Measurements from ENCODE around the gene PARD3. TPM values are rescaled to one million over a fixed set of nuclear protein-coding genes. Genes with fewer than 3 reads are reported as not detected.

The PARD3 gene
- total and polyA plus RNA-seq, 10 of the 15 experiments (the other 5 are each of a cell fraction or from before 2014, with no cell fraction given): 2.6 to 43.1 (median 13.9) TPM

GRCh38 chr10:34091635-34092195 is 723.4 kb downstream of the PARD3 start:
- SMC1A ChIA-PET (ENCODE audit: uncharacterized antibody, unreplicated experiment): no interaction called here
- no peaks in the 10 kb centered on the region for H3K36me3 ChIP-seq (ENCODE audit: control insufficient read depth in 2 of 2, insufficient read depth in 2 of 2, low read length in 1 of 2)
- ATAC-seq (no peak), DNase-seq (ENCODE audit: low read depth, low spot score) (no peak), FAIRE-seq (no peak)
- H3K9ac ChIP-seq (ENCODE audit: control insufficient read depth, insufficient read depth, low read length): no peak overlapping the region
- CTCF ChIA-PET: interaction anchor here (1.6 kb wide), 1 partner anchor 17 kb away, joined by 3 read pairs; no protein-coding TSS in a partner anchor
- intact Hi-C loops (cut with micrococcal nuclease; ENCODE audit: unreplicated experiment) (no loop called here), in situ Hi-C loops (cut with MboI) (no loop called here)
- WGBS (ENCODE audit: insufficient coverage, insufficient replicate concordance, low lambda C conversion rate, missing lambda C conversion rate): 43% methylated on average over 6 of the region's 6 CpGs
- H2AFZ ChIP-seq (ENCODE audit: control insufficient read depth, low read depth, low read length): no peak overlapping the region
- no peak for TF ChIP-seq SMC3 (IDR thresholded peaks at IDR 0.05; ENCODE audit: borderline replicate concordance, low read length)
- TF ChIP-seq, protein P1, sequence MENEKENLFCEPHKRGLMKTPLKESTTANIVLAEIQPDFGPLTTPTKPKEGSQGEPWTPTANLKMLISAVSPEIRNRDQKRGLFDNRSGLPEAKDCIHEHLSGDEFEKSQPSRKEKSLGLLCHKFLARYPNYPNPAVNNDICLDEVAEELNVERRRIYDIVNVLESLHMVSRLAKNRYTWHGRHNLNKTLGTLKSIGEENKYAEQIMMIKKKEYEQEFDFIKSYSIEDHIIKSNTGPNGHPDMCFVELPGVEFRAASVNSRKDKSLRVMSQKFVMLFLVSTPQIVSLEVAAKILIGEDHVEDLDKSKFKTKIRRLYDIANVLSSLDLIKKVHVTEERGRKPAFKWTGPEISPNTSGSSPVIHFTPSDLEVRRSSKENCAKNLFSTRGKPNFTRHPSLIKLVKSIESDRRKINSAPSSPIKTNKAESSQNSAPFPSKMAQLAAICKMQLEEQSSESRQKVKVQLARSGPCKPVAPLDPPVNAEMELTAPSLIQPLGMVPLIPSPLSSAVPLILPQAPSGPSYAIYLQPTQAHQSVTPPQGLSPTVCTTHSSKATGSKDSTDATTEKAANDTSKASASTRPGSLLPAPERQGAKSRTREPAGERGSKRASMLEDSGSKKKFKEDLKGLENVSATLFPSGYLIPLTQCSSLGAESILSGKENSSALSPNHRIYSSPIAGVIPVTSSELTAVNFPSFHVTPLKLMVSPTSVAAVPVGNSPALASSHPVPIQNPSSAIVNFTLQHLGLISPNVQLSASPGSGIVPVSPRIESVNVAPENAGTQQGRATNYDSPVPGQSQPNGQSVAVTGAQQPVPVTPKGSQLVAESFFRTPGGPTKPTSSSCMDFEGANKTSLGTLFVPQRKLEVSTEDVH (IDR thresholded peaks at IDR 0.05; ENCODE audit: low read depth, partially characterized antibody): no peak
- TF ChIP-seq WRNIP1 (IDR thresholded peaks at IDR 0.05; ENCODE audit: borderline replicate concordance, low read depth, low read length): no peak
- no peak for TF ChIP-seq ETV6 (conservative IDR thresholded peaks at IDR 0.05 in 1 of 2, IDR thresholded peaks at IDR 0.05 in 1 of 2; ENCODE audit: borderline replicate concordance in 1 of 2, low read depth in 1 of 2)
- TF ChIP-seq BACH1 (IDR thresholded peaks at IDR 0.05; ENCODE audit: borderline replicate concordance): no peak
- TF ChIP-seq PAX5 (IDR thresholded peaks at IDR 0.05; ENCODE audit: borderline replicate concordance, low read depth, low read length): no peak
- no peak for TF ChIP-seq RELA (IDR thresholded peaks at IDR 0.05; ENCODE audit: borderline replicate concordance, partially characterized antibody)
- no peak for TF ChIP-seq JUNB (IDR thresholded peaks at IDR 0.05)
- no peak for TF ChIP-seq SMARCA5 (IDR thresholded peaks at IDR 0.05)
- H3K4me2 ChIP-seq (ENCODE audit: control insufficient read depth, insufficient read depth): no peak overlapping the region
- RAD21 ChIA-PET (ENCODE audit: unreplicated experiment): no interaction called here
- no peak overlapping the region for H3K4me3 ChIP-seq
- no peaks in the 10 kb centered on the region for H4K20me1 ChIP-seq (ENCODE audit: control insufficient read depth, insufficient read depth)
- H3K4me1 ChIP-seq (ENCODE audit: control insufficient read depth, insufficient read depth, low read length): no peaks in the 10 kb centered on the region
- BruUV-seq (replicated peaks): no TSS peak
- no peaks in the 10 kb centered on the region for H3K79me2 ChIP-seq (ENCODE audit: control insufficient read depth, insufficient read depth, low read length)
- no peaks in the 10 kb centered on the region for H3K27me3 ChIP-seq (replicated peaks in 1 of 2; ENCODE audit: control insufficient read depth in 2 of 2, insufficient read depth in 2 of 2, low read length in 1 of 2)
- POLR2A ChIA-PET: no interaction called here
- H3K9me3 ChIP-seq (replicated peaks; ENCODE audit: control insufficient read depth, insufficient read depth, low read length): no peaks in the 10 kb centered on the region; the same call in 2 of the 3 replicates
- no peak overlapping the region for H3K27ac ChIP-seq (ENCODE audit: control insufficient read depth, insufficient read depth)

All from GM12878 (cell line).